ENCODE data around the gene UVRAG.
"Not testable (repeated sequence)": the region's sequence is repeated elsewhere in the genome, so short reads cannot be mapped to it uniquely, and the experiment has no call there.

The UVRAG gene

DNA sequence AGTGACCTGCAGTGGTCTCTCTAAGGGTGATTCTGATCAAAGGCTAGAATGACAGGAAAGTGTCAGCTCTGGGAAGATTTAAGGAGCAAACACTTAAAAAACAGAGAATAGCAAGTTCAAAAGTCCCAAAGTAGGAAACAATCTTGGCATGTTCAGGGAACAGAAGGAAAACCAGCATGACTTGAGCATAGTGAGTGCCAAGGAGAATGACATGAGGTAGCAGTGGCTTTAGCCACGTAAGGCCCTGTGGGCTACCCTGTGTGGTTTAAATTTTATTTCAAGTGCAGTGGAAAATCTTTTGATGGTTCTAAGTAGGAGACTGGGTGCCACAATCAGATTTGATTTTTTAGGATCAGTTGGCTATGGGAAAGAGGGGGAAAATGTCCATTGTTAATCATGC, 241.9 kb downstream of the UVRAG start:
- Histone ChIP-seq H3K4me2 (no peak overlapping the region), H4K20me1 (peaks cover 6% of the 10 kb centered on the region; the same call in 1 of the 2 replicates), H3K27me3 (no peaks in the 10 kb centered on the region), H3K4me1 (no peaks in the 10 kb centered on the region), H3K4me3 (no peak overlapping the region), H3K36me3 (peaks cover 45% of the 10 kb centered on the region), H3K27ac (no peak overlapping the region), H3K9me3 (peaks cover 16% of the 10 kb centered on the region), H3K9ac (no peak overlapping the region)
- no peak for TF ChIP-seq Cebpa-rat (IDR thresholded peaks at IDR 0.05)

DNA sequence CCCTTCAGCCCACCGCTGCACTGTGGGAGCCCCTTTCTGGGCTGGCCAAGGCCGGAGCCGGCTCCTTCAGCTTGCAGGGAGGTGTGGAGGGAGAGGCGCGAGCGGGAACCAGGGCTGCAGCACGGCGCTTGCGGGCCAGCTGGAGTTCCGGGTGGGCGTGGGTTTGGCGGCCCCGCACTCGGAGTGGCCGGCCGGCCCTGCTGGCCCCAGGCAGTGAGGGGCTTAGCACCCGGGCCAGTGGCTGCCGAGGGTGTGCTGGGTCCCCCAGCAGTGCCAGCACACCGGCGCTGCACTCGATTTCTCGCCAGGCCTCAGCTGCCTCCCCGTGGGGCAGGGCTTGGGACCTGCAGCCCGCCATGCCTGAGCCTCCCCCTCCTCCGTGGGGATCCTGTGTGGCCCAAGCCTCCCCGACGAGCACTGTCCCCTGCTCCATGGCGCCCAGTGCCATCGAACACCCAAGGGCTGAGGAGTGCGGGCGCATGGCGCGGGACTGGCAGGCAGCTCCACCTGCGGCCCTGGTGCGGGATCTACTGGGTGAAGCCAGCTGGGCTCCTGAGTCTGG, 245.5 kb downstream of the UVRAG start:
- not testable (repeated sequence) for H3K27ac ChIP-seq, H3K27me3 ChIP-seq, H4K20me1 ChIP-seq, H3K9me3 ChIP-seq, H3K4me1 ChIP-seq, H3K4me3 ChIP-seq, H3K9ac ChIP-seq, H3K4me2 ChIP-seq
- peaks cover 34% of the 10 kb centered on the region for H3K36me3 ChIP-seq

DNA sequence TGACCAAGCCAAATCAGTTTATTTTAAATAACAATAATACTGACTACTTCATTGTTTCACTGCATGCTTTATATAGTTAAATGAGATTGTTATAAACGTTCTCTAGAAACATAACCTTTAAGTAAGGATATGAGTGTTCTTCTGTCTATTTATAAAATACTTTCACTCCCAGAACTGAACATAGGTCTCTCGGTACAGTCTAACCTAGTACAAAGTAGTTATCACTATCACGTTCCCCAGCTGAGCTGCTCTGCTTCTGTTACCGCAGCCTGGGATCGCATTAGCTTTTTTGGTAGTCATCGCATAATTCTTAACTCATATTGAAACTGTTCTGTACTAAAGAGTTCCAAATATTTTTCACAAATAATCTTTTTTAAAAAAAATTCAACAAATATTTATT, 247.7 kb downstream of the UVRAG start:
- H3K27me3 ChIP-seq = no peaks in the 10 kb centered on the region

DNA sequence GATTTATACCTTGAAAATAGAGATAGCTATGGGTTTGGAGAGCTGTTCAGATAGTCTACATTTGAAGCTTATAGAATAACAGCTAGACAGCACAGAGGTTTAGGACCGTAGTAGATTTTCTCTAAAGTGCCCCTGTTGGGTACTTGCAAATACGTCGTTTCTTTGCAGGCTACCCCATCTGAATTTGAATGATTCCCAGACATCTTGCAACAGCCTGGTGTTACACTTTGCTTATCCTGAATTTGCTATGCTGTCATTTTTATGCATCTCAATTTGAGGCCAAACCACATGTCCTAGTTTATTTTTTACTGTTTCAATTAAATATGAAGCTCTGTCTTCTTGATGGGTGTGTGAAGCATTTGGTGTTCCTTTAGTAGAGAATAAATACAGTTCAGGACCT, 249.2 kb downstream of the UVRAG start:
- Histone ChIP-seq H3K9me3 (peaks cover 6% of the 10 kb centered on the region), H3K27me3 (no peaks in the 10 kb centered on the region), H3K4me1 (no peaks in the 10 kb centered on the region), H3K27ac (no peak overlapping the region), H3K36me3 (peaks cover 50% of the 10 kb centered on the region), H3K4me3 (no peak overlapping the region), H3K4me2 (no peak overlapping the region), H4K20me1 (no peaks in the 10 kb centered on the region), H3K9ac (no peak overlapping the region)
- no peak for TF ChIP-seq Cebpa-rat (IDR thresholded peaks at IDR 0.05)

More for the DNA sequence above, 247.7 kb downstream of the UVRAG start:
- peaks cover 6% of the 10 kb centered on the region for H3K9me3 ChIP-seq
- H3K36me3 ChIP-seq = peaks cover 51% of the 10 kb centered on the region
- no peak overlapping the region for H3K4me2 ChIP-seq
- no peak overlapping the region for H3K27ac ChIP-seq
- no peak overlapping the region for H3K4me3 ChIP-seq
- no peaks in the 10 kb centered on the region for H4K20me1 ChIP-seq
- no peak overlapping the region for H3K9ac ChIP-seq
- TF ChIP-seq Cebpa-rat (IDR thresholded peaks at IDR 0.05) = no peak
- H3K4me1 ChIP-seq = no peaks in the 10 kb centered on the region

DNA sequence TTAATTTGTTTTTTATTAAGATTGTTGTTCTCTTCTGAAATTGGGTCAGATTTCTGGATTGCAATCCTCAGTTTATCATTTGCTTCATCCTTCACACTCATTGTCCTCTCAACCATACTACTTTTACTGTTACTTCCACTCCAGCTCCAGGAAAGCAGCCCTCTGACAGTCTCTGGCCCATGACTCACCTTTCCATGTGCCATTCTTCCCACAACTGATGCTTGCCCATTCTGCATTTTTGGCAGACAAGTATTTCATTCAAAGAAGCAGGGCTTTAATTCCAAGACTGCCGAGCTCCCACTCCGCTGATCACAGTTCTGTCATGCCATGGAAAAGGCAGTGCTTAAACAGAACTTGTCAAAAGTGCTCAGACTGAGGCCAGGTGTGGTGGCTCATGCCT, 252.1 kb downstream of the UVRAG start:
- TF ChIP-seq Cebpa-rat (IDR thresholded peaks at IDR 0.05) = no peak
- H3K4me2 ChIP-seq = no peak overlapping the region
- no peaks in the 10 kb centered on the region for H3K4me1 ChIP-seq
- no peak overlapping the region for H3K9ac ChIP-seq
- no peaks in the 10 kb centered on the region for H3K9me3 ChIP-seq
- H3K36me3 ChIP-seq = peaks cover 24% of the 10 kb centered on the region
- no peak overlapping the region for H3K4me3 ChIP-seq
- H3K27ac ChIP-seq = no peak overlapping the region
- no peaks in the 10 kb centered on the region for H3K27me3 ChIP-seq
- H4K20me1 ChIP-seq = no peaks in the 10 kb centered on the region

DNA sequence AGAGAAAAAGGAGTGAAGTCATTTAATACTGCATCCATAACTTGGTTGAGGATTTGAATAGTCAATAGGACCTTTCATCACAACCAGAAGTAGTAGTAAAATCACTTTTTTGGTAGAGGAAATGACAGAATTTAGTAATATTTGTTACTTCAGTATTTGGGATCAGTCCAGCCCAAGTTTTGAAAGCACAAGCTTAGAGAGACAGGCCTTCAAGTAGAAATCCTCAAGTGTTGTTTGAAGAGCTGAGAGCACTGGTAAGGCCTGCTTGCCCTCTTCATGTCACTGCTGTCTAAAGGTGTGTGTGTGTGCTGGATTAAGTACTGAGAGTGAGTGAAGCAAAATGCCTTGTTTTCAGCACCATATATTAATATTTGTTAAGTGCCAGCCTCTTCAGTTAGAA, 254.0 kb downstream of the UVRAG start:
- TF ChIP-seq Cebpa-rat (IDR thresholded peaks at IDR 0.05) = no peak
- no peaks in the 10 kb centered on the region for H4K20me1 ChIP-seq
- no peak overlapping the region for H3K4me3 ChIP-seq
- no peak overlapping the region for H3K4me2 ChIP-seq
- H3K9ac ChIP-seq = no peak overlapping the region
- H3K36me3 ChIP-seq = peaks cover 24% of the 10 kb centered on the region
- H3K27ac ChIP-seq = no peak overlapping the region
- peaks cover under 1% of the 10 kb centered on the region for H3K4me1 ChIP-seq
- no peaks in the 10 kb centered on the region for H3K27me3 ChIP-seq
- no peaks in the 10 kb centered on the region for H3K9me3 ChIP-seq

DNA sequence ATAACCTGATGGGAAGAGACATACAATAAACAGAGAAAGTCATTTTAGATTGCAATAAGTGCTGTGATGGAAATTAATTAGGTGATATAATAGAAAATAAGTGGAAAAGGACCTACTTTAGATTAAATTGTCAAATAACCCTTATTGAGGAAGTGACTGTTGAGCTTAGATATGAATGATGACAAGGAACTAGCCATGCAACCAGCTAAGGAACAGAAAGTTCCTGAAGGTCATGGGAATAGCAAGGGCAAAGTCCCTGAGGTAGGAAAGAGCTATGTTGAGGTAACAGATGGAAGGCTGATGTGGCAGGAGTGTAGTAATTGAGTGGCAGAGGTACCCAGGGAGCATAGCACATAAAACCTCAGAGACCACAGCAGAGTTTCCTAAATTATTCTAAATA, 256.1 kb downstream of the UVRAG start:
- no peak overlapping the region for H3K4me3 ChIP-seq
- peaks cover 14% of the 10 kb centered on the region for H3K4me1 ChIP-seq
- peaks cover 22% of the 10 kb centered on the region for H3K36me3 ChIP-seq
- H3K9me3 ChIP-seq = peaks cover 6% of the 10 kb centered on the region; the same call in 1 of the 2 replicates
- TF ChIP-seq Cebpa-rat (IDR thresholded peaks at IDR 0.05) = no peak
- H3K4me2 ChIP-seq = no peak overlapping the region
- no peaks in the 10 kb centered on the region for H4K20me1 ChIP-seq
- no peaks in the 10 kb centered on the region for H3K27me3 ChIP-seq
- no peak overlapping the region for H3K27ac ChIP-seq
- no peak overlapping the region for H3K9ac ChIP-seq

DNA sequence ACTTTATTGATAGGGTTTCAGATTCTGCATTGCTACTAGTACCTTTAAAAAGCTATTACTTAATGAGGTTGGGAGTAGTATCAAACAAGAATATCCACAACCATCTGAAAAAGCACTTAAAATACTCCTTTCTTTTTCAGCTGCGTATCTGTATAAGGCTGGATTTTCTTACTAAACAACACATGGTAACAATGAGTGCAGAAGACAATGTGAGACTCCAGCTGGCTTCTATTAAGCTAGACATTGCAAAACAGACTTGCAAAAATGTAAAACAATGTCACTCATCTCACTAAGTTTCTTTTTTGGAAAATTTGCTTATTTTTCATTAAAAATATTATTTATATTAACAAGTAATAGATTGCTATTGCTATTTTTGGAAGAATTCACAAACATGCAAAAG, 258.7 kb downstream of the UVRAG start:
- peaks cover 24% of the 10 kb centered on the region for H3K4me1 ChIP-seq
- no peaks in the 10 kb centered on the region for H4K20me1 ChIP-seq
- H3K4me2 ChIP-seq = no peak overlapping the region
- TF ChIP-seq Cebpa-rat (IDR thresholded peaks at IDR 0.05) = no peak
- H3K9me3 ChIP-seq = peaks cover 9% of the 10 kb centered on the region; the same call in 1 of the 2 replicates
- H3K27ac ChIP-seq = no peak overlapping the region
- no peak overlapping the region for H3K4me3 ChIP-seq
- H3K9ac ChIP-seq = no peak overlapping the region
- H3K36me3 ChIP-seq = 0 out of 2 replicates have a peak, but pooled peaks cover 2% of the 10 kb centered on the region
- no peaks in the 10 kb centered on the region for H3K27me3 ChIP-seq

DNA sequence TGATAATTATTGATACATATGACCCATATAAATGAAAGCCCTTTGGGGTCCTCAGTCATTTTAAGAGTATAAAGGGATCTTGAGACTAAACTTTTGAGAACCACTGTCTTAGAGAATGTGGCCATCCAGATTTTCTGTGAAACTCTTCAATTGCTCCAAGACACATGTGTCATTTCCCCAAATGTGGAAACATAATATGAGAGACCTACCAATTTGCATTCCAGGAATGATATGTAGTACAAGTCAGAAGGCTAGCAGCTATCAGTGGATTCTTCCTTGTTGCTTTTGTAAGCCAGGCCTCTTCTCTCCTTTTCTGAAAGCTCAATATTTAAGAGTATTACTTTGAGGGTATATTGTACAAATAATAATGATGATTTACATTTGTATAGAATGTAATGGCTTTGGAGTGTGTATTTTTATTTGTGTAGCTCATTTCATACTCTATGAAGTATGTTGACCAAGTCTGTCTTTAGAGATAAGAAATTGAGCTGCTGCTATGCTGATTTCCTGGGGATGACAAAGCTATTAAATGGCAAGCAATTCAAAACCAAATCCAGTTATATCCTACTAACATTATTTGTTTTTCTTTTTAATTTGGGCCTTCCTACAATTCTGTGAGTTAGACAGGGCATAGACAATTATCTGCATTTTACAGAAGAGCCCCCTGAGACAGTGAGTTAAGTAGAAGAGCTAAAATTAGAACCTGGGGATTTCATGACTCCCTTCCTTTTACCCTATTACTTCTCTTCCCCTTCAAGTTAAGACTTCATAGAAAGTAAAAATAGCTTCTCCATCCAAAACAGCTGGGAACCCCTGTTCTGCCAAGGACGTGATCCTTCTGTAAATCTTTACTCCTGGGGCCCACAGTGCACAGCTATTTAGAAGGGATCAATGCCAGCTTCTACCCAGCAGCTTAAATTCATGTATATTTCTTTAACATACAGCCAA, 259.4 kb downstream of the UVRAG start:
- H3K4me2 ChIP-seq = peak overlapping the region; percentile 56
- 0 out of 2 replicates have a peak, but pooled peaks cover 6% of the 10 kb centered on the region for H3K36me3 ChIP-seq
- H3K4me3 ChIP-seq = no peak overlapping the region
- peaks cover 9% of the 10 kb centered on the region; the same call in 1 of the 2 replicates for H3K9me3 ChIP-seq
- no peak for TF ChIP-seq Cebpa-rat (IDR thresholded peaks at IDR 0.05)
- no peaks in the 10 kb centered on the region for H3K27me3 ChIP-seq
- no peaks in the 10 kb centered on the region for H4K20me1 ChIP-seq
- H3K27ac ChIP-seq = no peak overlapping the region
- peaks cover 24% of the 10 kb centered on the region for H3K4me1 ChIP-seq
- no peak overlapping the region for H3K9ac ChIP-seq

DNA sequence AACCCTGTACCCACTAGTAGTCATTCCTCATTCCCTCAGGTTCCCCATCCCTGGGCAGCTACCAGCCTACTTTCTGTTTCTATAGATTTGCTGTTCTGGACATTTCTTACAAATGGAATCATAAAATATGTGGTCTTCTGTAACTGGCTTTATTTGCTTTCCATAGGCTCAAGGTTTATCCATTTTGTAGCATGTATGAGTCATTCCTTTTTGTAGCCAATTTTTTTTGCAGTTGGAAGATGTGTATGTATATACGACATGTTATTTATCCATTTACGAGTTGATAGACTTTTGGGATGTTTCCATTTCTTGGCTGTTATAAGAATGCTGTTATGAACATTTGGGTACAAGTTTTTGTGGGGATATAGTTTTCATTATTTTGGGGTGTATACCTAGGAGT, 260.7 kb downstream of the UVRAG start:
- Histone ChIP-seq H3K27ac (no peak overlapping the region), H3K9ac (no peak overlapping the region), H3K4me3 (no peak overlapping the region), H3K4me2 (no peak overlapping the region), H3K27me3 (no peaks in the 10 kb centered on the region), H4K20me1 (no peaks in the 10 kb centered on the region), H3K36me3 (0 out of 2 replicates have a peak, but pooled peaks cover 6% of the 10 kb centered on the region), H3K4me1 (peaks cover 24% of the 10 kb centered on the region), H3K9me3 (peaks cover 9% of the 10 kb centered on the region; the same call in 1 of the 2 replicates)
- TF ChIP-seq Cebpa-rat (IDR thresholded peaks at IDR 0.05) = no peak

DNA sequence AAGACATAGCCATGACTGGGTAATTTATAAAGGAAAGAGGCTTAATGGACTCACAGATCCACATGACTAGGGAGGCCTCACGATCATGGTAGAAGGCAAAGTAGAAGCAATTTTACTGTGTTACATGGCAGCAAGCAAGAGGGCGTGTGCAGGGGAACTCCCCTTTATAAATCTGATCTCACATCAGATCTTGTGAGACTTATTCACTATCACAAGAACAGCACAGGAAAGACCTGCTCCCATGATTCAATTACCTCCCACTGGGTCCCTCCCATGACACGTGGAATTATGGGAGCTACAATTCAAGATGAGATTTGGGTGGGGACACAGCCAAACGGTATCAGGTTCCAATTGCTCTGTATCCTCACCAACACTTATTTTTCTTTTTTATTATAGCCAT, 261.2 kb downstream of the UVRAG start:
- H3K27ac ChIP-seq, H3K9me3 ChIP-seq, H3K27me3 ChIP-seq, H3K36me3 ChIP-seq, H3K9ac ChIP-seq, H4K20me1 ChIP-seq, H3K4me3 ChIP-seq, H3K4me2 ChIP-seq: not testable (repeated sequence)
- H3K4me1 ChIP-seq = peaks cover 24% of the 10 kb centered on the region

Measured in BLaER1 (cell line).